IMR-90 (cell line): ENCODE results near the gene EIF2S1. TPM values are rescaled to one million over a fixed set of nuclear protein-coding genes. Genes with fewer than 3 reads are reported as not detected.

Source experiments
- ATAC-seq: fragments of 200-7000 bp; cut with Tn5 transposase; 2 replicates; pipeline ENCODE4 v1.9.1; 2020; ENCODE audit warnings: low read depth, mild to moderate bottlenecking, moderate library complexity
- BruUV-seq: library from RNA; stranded (reverse); fragments of 400-500 nt; replicated peaks from 2 replicates; lab custom pipeline; 2021; lab: Mats Ljungman, UMichigan
- CTCF ChIA-PET: fragments of 300-600 bp; formaldehyde crosslinking; extraction: SDS; loops from one replicate; lab custom pipeline; 2021; ENCODE audit warnings: antibody characterized with exemption; lab: Yijun Ruan, JAX
- POLR2A ChIA-PET: fragments of 300-600 bp; sonication (Branson Sonifier 250); formaldehyde crosslinking; loops from one replicate; lab custom pipeline; 2022; ENCODE audit warnings: antibody characterized with exemption; ENCODE audit not compliant: unreplicated experiment; lab: Charles Lee
- DNase-seq: peaks from one replicate; pipeline ENCODE4 v3.0.0; 2013
- H2AFZ ChIP-seq: replicated peaks from 2 replicates; pipeline ENCODE3; 2013; ENCODE audit warnings: low read length, mild to moderate bottlenecking; ENCODE audit not compliant: poor library complexity
- H2AK5ac ChIP-seq: 2 replicates; pipeline ENCODE4 v1.6.1; 2013; ENCODE audit warnings: low read depth, low read length, inconsistent platforms
- H2AK9ac ChIP-seq: replicated peaks from 2 replicates; pipeline ENCODE3; 2013; ENCODE audit warnings: mild to moderate bottlenecking, low read depth, low read length, moderate library complexity; ENCODE audit not compliant: poor library complexity
- H2BK120ac ChIP-seq: 2 replicates; pipeline ENCODE4 v1.6.1; 2013; ENCODE audit warnings: low read depth, low read length, inconsistent platforms
- H2BK15ac ChIP-seq: 3 replicates; pipeline ENCODE4 v1.6.1; 2013; ENCODE audit warnings: low read depth, low read length, inconsistent platforms
- H2BK20ac ChIP-seq: 2 replicates; pipeline ENCODE4 v1.6.1; 2013; ENCODE audit warnings: low read depth, mild to moderate bottlenecking, inconsistent platforms, low read length, moderate library complexity
- H2BK5ac ChIP-seq: 2 replicates; pipeline ENCODE4 v1.6.1; 2013; ENCODE audit warnings: mild to moderate bottlenecking, low read depth, low read length, inconsistent platforms; ENCODE audit not compliant: poor library complexity, severe bottlenecking
- H3K14ac ChIP-seq: replicated peaks from 2 replicates; pipeline ENCODE4 v1.6.1; 2013; ENCODE audit warnings: low read depth, low read length, inconsistent platforms
- H3K18ac ChIP-seq: 2 replicates; pipeline ENCODE4 v1.6.1; 2013; ENCODE audit warnings: low read depth, low read length, control low read depth
- H3K23ac ChIP-seq: 2 replicates; pipeline ENCODE4 v1.6.1; 2013; ENCODE audit warnings: low read depth, low read length, inconsistent platforms
- H3K27ac ChIP-seq: 2 replicates; pipeline ENCODE4 v1.5.1; 2013; ENCODE audit warnings: mild to moderate bottlenecking, control low read depth, low read length; ENCODE audit not compliant: insufficient read depth
- H3K27me3 ChIP-seq: 2 replicates; pipeline ENCODE4 v1.6.1; 2013; ENCODE audit warnings: low read length; ENCODE audit not compliant: control insufficient read depth, insufficient read depth
- H3K36me3 ChIP-seq: 2 replicates; pipeline ENCODE4 v1.6.1; 2013; ENCODE audit warnings: low read length, mixed read lengths; ENCODE audit not compliant: control insufficient read depth, insufficient read depth
- H3K4ac ChIP-seq: 2 replicates; pipeline ENCODE4 v1.6.1; 2013; ENCODE audit warnings: low read depth, low read length, inconsistent platforms
- H3K4me1 ChIP-seq: 2 replicates; pipeline ENCODE4 v1.6.1; 2013; ENCODE audit warnings: low read length, mixed read lengths; ENCODE audit not compliant: control insufficient read depth, insufficient read depth
- H3K4me2 ChIP-seq: 2 replicates; pipeline ENCODE4 v1.6.1; 2013; ENCODE audit warnings: low read depth, mild to moderate bottlenecking, control low read depth, low read length, moderate library complexity
- H3K4me3 ChIP-seq: 2 replicates; pipeline ENCODE4 v1.5.1; 2013; ENCODE audit warnings: low read depth, mild to moderate bottlenecking, control low read depth, low read length, moderate library complexity; ENCODE audit not compliant: insufficient read depth
- H3K56ac ChIP-seq: 2 replicates; pipeline ENCODE4 v1.6.1; 2013; ENCODE audit warnings: low read length, inconsistent platforms; ENCODE audit not compliant: insufficient read depth; ENCODE audit errors: extremely low read depth
- H3K79me1 ChIP-seq, 2 experiments: 2 replicates each; pipeline ENCODE4 v1.6.1; 2013; ENCODE audit warnings: low read length in 2 of 2, inconsistent platforms in 1 of 2, low read depth in 1 of 2
- H3K9ac ChIP-seq: 2 replicates; pipeline ENCODE4 v1.6.1; 2013; ENCODE audit warnings: low read depth, low read length, control low read depth
- H3K9me1 ChIP-seq: 2 replicates; pipeline ENCODE4 v1.6.1; 2013; ENCODE audit warnings: low read length, inconsistent platforms; ENCODE audit not compliant: insufficient read depth
- H3K9me3 ChIP-seq: 2 replicates; pipeline ENCODE4 v1.6.1; 2013; ENCODE audit warnings: low read length; ENCODE audit not compliant: control insufficient read depth, insufficient read depth
- H4K20me1 ChIP-seq: 2 replicates; pipeline ENCODE4 v1.6.1; 2013; ENCODE audit warnings: low read length, inconsistent platforms; ENCODE audit not compliant: insufficient read depth
- H4K5ac ChIP-seq: 2 replicates; pipeline ENCODE4 v1.6.1; 2013; ENCODE audit warnings: mild to moderate bottlenecking, low read depth, low read length, control low read depth
- H4K8ac ChIP-seq, 2 experiments: 2 replicates each; pipeline ENCODE4 v1.6.1; 2013; ENCODE audit warnings: low read depth in 2 of 2, low read length in 2 of 2, control low read depth in 1 of 2, inconsistent platforms in 1 of 2
- H4K91ac ChIP-seq: 2 replicates; pipeline ENCODE4 v1.6.1; 2013; ENCODE audit warnings: low read depth, low read length, inconsistent platforms; ENCODE audit not compliant: insufficient read depth
- BHLHE40 ChIP-seq: fragments of 150-350 bp; IDR thresholded peaks from 2 replicates; pipeline ENCODE4 v1.6.1; 2016; ENCODE audit warnings: mild to moderate bottlenecking, low read depth, low read length
- CEBPB ChIP-seq: IDR thresholded peaks from 2 replicates; pipeline ENCODE4 v1.6.1; 2012; ENCODE audit warnings: low read depth, low read length, improper control_type of control experiment
- CHD1 ChIP-seq: IDR thresholded peaks from 2 replicates; pipeline ENCODE4 v1.6.1; 2012; ENCODE audit warnings: low read depth, low read length, improper control_type of control experiment
- CTCF ChIP-seq: conservative IDR thresholded peaks from 2 replicates; pipeline ENCODE4 v1.5.1; 2012; ENCODE audit warnings: mild to moderate bottlenecking, low read depth, low read length, improper control_type of control experiment
- ELK1 ChIP-seq: fragments of 150-350 bp; IDR thresholded peaks from 2 replicates; pipeline ENCODE4 v1.6.1; 2016; ENCODE audit warnings: low read depth, mild to moderate bottlenecking, low read length, moderate library complexity, borderline replicate concordance
- FOS ChIP-seq: fragments of 150-350 bp; IDR thresholded peaks from 2 replicates; pipeline ENCODE4 v1.6.1; 2016; ENCODE audit warnings: low read depth, low read length
- MAFK ChIP-seq: IDR thresholded peaks from 2 replicates; pipeline ENCODE4 v1.6.1; 2012; ENCODE audit warnings: low read depth, low read length, improper control_type of control experiment
- MAZ ChIP-seq: IDR thresholded peaks from 2 replicates; pipeline ENCODE4 v1.6.1; 2012; ENCODE audit warnings: low read depth, mild to moderate bottlenecking, low read length, improper control_type of control experiment, moderate library complexity, borderline replicate concordance
- MXI1 ChIP-seq: IDR thresholded peaks from 2 replicates; pipeline ENCODE4 v1.6.1; 2012; ENCODE audit warnings: low read depth, mild to moderate bottlenecking, low read length, moderate library complexity, borderline replicate concordance
- NFE2L2 ChIP-seq: fragments of 150-350 bp; IDR thresholded peaks from 2 replicates; pipeline ENCODE4 v1.6.1; 2016; ENCODE audit warnings: low read depth, mild to moderate bottlenecking, low read length
- POLR2A ChIP-seq: IDR thresholded peaks from 2 replicates; pipeline ENCODE4 v1.6.1; 2012; ENCODE audit warnings: mild to moderate bottlenecking, low read depth, low read length
- RAD21 ChIP-seq: IDR thresholded peaks from 2 replicates; pipeline ENCODE4 v1.6.1; 2012; ENCODE audit warnings: low read length, improper control_type of control experiment
- RCOR1 ChIP-seq: IDR thresholded peaks from 2 replicates; pipeline ENCODE4 v1.6.1; 2012; ENCODE audit warnings: mild to moderate bottlenecking, low read length, improper control_type of control experiment; ENCODE audit not compliant: insufficient replicate concordance
- SMC3 ChIP-seq: fragments of 150-350 bp; IDR thresholded peaks from 2 replicates; pipeline ENCODE4 v1.6.1; 2016; ENCODE audit warnings: low read depth, mild to moderate bottlenecking, antibody characterized with exemption, low read length, moderate library complexity
- USF2 ChIP-seq: fragments of 150-350 bp; IDR thresholded peaks from 2 replicates; pipeline ENCODE4 v1.6.1; 2017; ENCODE audit warnings: mild to moderate bottlenecking, antibody characterized with exemption, low read length, low read depth
- WGBS, 2 experiments: methylation state at CpG; one replicate each; pipeline versions ENCODE4 v1.1.5 to v1.1.7; 2013; ENCODE audit warnings: missing lambda C conversion rate in 2 of 2; ENCODE audit not compliant: insufficient read length in 1 of 2; ENCODE audit errors: extremely low coverage in 2 of 2; 5-methylcytosine and 5-hydroxymethylcytosine counted together
- dilution Hi-C: fragments of 300-500 bp; cut with HindIII; formaldehyde crosslinking; loops from one replicate; pipeline ENCODE4 v1.14.3; 2018; ENCODE audit warnings: low sequenced_read_pairs; ENCODE audit not compliant: unreplicated experiment
- in situ Hi-C: fragments of 300-500 bp; cut with MboI; formaldehyde crosslinking; loops from 3 replicates; pipeline ENCODE4 v1.14.3; 2019; ENCODE audit warnings: low sequenced_read_pairs, inconsistent platforms, mixed read lengths
- intact Hi-C: fragments of 100-400 bp; cut with micrococcal nuclease; formaldehyde crosslinking; loops from 2 replicates; pipeline ENCODE4 v1.10.0; 2022
- polyA plus RNA-seq, 3 experiments: library from polyadenylated mRNA; depleted of rRNA; stranded (reverse); fragments of >200 nt; gene quantifications; 2 replicates each; pipeline ENCODE4 v1.2.3, GENCODE V29; 2012; ENCODE audit warnings: low replicate concordance in 1 of 3
- total RNA-seq: library from RNA; depleted of rRNA; stranded (reverse); fragments of >200 nt; gene quantifications from 2 replicates; pipeline ENCODE4 v1.2.3, GENCODE V29; 2012

EIF2S1 gene
- total and polyA plus RNA-seq, 2 of the 4 experiments (the other 2 are of a cell fraction): 57.9 to 125 TPM

- Histone ChIP-seq H3K9me3 (no peaks in the 10 kb centered on the region), H2BK20ac (no peak overlapping the region), H2BK5ac (no peak overlapping the region), H3K23ac (no peak overlapping the region), H3K9me1 (no peaks in the 10 kb centered on the region), H3K27ac (no peak overlapping the region), H2AK5ac (no peak overlapping the region), H3K14ac (no peak overlapping the region), H4K8ac (no peak overlapping the region), H4K5ac (no peak overlapping the region), H3K18ac (no peak overlapping the region), H3K79me1 (no peaks in the 10 kb centered on the region), H3K4me2 (no peak overlapping the region), H3K4ac (no peak overlapping the region), H4K91ac (no peak overlapping the region), H3K4me1 (no peaks in the 10 kb centered on the region), H3K4me3 (no peak overlapping the region), H3K36me3 (no peaks in the 10 kb centered on the region), H2BK15ac (no peak overlapping the region), H4K20me1 (no peaks in the 10 kb centered on the region), H3K27me3 (peaks cover 7% of the 10 kb centered on the region; the same call in 1 of the 2 replicates), H2AFZ (no peak overlapping the region), H2BK120ac (no peak overlapping the region), H3K56ac (no peak overlapping the region), H3K9ac (no peak overlapping the region), H2AK9ac (no peak overlapping the region)
- dilution Hi-C loops: no loop called here
- ATAC-seq (no peak), DNase-seq (no peak)
- ChIA-PET POLR2A (no interaction called here), CTCF (interaction anchor here (1.8 kb wide), 1 partner anchor 11 kb away, joined by 4 read pairs; no protein-coding TSS in a partner anchor)
- in situ Hi-C loops: loop anchor here (5.0 to 25.0 kb wide), 2 partner anchors 142 to 287 kb away; partner anchors contain the start of gene RDH12
- intact Hi-C loops: no loop called here
- no CpG with 5 or more reads among the region's 4 CpGs for whole genome bisulfite sequencing, 2 experiments
- TF ChIP-seq NFE2L2: no peak
- no peak for TF ChIP-seq SMC3
- TF ChIP-seq FOS: no peak
- TF ChIP-seq CTCF: no peak
- no peak for TF ChIP-seq BHLHE40
- TF ChIP-seq CHD1: no peak
- no peak for TF ChIP-seq MXI1
- no peak for TF ChIP-seq RAD21
- no peak for TF ChIP-seq RCOR1
- TF ChIP-seq POLR2A: no peak
- no peak for TF ChIP-seq CEBPB
- TF ChIP-seq MAFK: no peak
- TF ChIP-seq USF2: no peak
- no peak for TF ChIP-seq ELK1
- TF ChIP-seq MAZ: no peak
- BruUV-seq: no TSS peak
These were observed 65.5 kb downstream of the EIF2S1 start for GRCh38 chr14:67425608-67426007.
